CD1c-positive myeloid dendritic cell (primary cell): ENCODE measurements around the gene EFCAB13.
"Not testable (repeated sequence)": the region's sequence is repeated elsewhere in the genome, so short reads cannot be mapped to it uniquely, and the experiment has no call there.

Source experiments
- DNase-seq: peaks from one replicate; pipeline ENCODE4 v3.0.0-alpha.2; 2016; ENCODE audit errors: extremely low spot score

The EFCAB13 gene

DNA sequence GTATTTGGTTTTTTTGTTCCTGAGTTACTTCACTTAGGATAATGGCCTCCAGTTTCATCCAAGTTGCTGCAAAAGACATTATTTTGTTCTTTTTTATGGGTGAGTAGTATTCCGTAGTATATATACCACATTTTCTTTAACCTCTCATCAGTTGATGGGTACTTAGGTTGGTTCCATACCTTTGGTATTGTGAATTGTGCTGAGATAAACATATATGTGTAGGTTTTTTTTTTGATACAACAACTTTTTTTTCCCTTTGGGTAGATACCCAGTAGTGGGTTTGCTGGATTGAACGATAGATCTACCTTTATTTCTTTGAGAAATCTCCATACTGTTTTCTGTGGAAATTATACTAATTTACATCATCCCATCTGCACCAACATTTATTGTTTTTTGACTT, 6.8 kb downstream of the EFCAB13 start:
- DNase-seq = no peak

GRCh38 chr17:47332287-47332686, 8.5 kb downstream of the EFCAB13 start:
- DNase-seq = no peak

GRCh38 chr17:47335101-47335936, 11.6 kb downstream of the EFCAB13 start:
- DNase-seq = no peak

GRCh38 chr17:47338026-47338425, 14.3 kb downstream of the EFCAB13 start:
- DNase-seq = no peak

- DNase-seq = no peak
These were observed 29.1 kb downstream of the EFCAB13 start for GRCh38 chr17:47352848-47353247.

DNA sequence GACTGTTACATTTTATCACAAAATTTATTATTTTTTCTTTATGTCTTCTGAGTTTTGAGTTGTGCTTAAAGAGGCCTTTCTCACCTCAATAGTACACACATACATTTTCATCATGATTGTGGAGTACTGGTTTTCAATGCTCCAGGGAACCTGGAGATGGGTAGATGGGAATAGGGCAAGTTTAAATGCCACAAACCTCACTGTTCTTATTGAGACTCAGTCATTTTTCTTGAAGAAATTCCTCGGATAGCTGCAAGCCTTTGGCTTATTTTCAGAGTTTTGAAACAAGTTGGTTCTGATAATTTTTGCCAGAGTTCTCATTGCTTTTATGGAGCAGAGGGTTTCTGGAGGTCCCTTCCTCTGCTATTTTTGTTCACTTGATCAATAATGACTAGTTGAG, 34.9 kb downstream of the EFCAB13 start:
- no peak for DNase-seq

DNA sequence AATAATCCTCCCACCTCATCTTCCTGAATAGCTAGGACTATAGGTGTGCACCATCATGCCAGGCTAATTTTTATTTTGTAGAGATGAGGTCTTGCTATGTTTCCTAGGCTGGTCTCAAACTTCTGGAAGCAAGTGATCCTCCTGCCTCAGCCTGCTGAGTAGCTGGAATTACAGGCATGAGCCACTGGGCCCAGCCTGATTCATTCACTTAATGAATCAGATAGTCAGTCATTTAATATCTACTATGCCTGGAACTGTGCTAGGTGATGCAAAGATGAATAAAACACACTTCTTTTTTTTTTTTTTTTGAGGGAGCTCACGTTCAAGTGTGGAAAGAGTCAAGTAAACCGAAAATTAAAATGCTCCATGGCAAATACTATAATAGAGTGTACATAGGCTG, 39.4 kb downstream of the EFCAB13 start:
- no peak for DNase-seq

DNA sequence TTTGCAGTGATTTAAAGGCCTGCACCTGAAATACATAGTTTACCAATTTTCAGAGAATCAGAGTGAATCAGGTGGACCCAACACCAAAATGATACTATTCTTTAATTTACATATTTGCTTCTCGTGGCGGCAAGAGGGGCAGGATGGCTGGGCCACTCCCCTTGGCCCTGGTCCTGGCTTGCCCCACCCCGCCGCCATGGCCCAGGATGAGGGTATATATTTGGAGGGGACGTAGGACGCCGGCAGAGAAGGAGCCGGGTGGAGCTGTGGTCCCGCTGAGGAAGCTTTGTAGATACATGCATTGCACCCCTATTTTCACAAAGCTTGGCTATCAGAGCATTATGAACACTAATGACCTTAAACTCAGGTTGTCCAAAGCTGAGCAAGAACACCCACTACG, 43.5 kb downstream of the EFCAB13 start:
- DNase-seq = no peak

DNA sequence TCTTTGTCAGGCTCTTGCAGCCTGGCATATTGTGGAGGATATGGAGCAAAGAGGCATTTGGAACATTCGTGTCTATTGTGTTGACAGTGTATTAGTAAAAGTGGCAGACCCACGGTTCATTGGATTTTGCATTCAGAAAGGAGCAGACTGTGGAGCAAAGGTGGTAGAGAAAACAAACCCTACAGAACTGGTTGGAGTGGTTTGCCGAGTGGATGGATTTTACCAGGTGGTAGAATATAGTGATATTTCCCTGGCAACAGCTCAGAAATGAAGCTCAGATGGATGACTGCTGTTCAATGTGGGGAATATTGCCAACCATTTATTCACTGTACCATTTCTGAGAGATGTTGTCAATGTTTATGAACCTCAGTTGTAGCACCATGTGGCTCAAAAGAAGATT, 44.5 kb downstream of the EFCAB13 start:
- no peak for DNase-seq

DNA sequence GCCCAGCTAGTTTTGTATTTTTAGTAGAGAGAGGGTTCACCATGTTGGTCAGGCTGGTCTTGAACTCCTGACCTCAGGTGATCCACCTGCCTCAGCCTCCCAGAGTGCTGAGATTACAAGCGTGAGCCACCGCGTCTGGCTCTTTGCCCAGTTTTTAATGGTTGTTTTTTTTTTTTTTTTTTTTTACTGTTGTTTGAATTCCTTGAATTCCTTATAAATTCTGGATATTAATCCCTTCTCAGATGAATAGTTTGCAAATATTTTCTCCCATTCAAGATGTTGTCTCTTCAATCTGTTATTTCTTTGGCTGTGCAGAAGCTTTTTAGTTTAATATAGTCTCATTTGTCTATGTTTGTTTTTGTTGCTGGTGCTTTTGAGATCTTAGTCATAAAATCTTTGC, 47.1 kb downstream of the EFCAB13 start:
- not testable (repeated sequence) for DNase-seq

DNA sequence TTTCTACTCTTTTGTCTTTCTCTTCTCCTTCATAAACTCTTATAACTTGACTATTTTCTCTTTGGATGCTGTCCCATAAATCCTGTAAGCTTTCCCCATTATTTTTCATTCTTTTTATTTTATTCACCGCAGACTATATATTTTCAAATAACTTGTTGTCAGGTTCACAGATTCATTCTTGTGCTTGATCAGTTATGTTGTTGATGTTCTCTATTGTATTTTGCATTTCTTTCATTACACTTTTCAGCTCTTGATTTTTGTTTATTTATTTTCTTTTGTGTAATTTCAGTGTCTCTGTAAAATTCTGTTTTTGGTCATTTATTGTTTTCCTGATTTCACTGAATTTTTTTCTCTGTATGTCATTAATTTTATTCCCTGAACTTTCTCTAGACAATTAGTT, 49.2 kb downstream of the EFCAB13 start:
- no peak for DNase-seq

- DNase-seq = no peak
These were observed 52.5 kb downstream of the EFCAB13 start for GRCh38 chr17:47376247-47376646.

GRCh38 chr17:47388825-47389224, 65.1 kb downstream of the EFCAB13 start:
- no peak for DNase-seq

DNA sequence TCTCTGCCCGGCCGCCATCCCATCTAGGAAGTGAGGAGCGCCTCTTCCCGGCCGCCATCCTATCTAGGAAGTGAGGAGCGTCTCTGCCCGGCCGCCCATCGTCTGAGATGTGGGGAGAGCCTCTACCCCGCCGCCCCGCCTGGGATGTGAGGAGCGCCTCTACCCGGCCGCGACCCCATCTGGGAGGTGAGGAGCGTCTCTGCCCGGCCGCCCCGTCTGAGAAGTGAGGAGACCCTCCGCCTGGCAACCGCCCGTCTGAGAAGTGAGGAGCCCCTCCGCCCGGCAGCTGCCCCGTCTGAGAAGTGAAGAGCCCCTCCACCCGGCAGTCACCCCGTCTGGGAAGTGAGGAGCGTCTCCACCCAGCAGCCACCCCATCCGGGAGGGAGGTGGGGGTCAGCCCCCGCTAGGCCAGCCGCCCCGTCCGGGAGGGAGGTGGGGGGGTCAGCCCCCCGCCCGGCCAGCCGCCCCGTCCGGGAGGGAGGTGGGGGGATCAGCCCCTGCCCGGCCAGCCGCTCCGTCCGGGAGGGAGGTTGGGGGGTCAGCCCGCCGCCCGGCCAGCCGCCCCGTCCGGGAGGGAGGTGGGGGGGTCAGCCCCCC, 73.9 kb downstream of the EFCAB13 start:
- DNase-seq = not testable (repeated sequence)

- DNase-seq = no peak
These were observed 76.6 kb downstream of the EFCAB13 start for GRCh38 chr17:47400333-47400732.

DNA sequence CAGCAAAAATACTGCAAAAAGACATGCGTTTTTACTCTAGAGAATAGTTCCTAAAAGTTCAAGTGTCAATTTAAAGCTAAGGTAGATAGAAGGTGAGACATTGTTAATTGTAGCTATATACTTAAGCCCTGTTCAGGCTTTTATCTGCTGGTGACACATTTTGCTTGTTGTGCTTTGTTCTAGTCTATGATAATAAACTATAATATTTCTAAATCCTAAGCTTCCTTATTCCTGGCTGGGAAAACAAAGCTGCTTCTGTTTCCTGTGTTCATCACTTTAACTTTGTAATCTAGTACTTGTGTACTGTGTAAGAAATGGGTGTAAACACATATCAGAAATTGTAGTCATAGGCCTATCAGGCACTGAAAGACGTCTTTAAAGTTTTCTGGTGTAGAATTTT, 77.3 kb downstream of the EFCAB13 start:
- DNase-seq = no peak

DNA sequence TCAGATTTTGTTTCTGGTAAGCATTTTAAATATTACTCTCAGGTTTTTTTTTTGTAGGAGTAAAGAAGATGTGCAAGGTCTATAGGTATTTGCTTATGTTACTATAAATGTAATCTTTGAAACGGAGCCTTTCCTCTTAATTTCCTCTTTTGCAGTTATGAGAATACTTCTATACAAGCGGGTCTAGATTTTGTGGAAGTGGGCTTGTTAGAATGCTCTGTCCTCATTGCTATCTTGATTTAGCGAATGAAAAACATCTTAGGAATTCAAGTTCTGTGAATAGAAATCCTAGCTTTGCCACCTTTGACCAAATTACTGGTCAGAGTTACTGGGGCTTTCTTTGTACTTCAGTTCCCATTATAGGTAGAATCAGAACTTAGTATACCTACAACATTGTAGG, 80.3 kb downstream of the EFCAB13 start:
- DNase-seq = no peak

DNA sequence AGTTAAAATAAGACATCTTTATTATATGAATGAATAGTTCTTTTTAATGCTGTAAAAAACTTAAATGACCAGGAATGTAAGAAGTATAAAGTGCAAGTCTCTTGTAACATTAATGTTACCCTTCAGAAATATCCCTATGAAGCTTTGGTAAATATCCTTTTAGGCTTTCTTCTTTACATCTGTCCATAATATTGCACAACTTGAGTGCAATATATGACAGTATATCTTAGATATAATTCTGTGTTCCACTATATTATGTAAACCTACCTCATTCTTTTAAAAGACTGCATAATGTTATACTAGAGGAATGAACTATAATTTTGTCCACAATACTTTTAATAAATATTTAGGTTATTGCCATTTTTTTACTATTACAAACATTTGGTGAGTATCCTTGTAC, 81.1 kb downstream of the EFCAB13 start:
- DNase-seq = no peak

GRCh38 chr17:47413872-47414271, 90.1 kb downstream of the EFCAB13 start:
- DNase-seq = no peak

GRCh38 chr17:47414612-47415011, 90.9 kb downstream of the EFCAB13 start:
- DNase-seq = no peak

DNA sequence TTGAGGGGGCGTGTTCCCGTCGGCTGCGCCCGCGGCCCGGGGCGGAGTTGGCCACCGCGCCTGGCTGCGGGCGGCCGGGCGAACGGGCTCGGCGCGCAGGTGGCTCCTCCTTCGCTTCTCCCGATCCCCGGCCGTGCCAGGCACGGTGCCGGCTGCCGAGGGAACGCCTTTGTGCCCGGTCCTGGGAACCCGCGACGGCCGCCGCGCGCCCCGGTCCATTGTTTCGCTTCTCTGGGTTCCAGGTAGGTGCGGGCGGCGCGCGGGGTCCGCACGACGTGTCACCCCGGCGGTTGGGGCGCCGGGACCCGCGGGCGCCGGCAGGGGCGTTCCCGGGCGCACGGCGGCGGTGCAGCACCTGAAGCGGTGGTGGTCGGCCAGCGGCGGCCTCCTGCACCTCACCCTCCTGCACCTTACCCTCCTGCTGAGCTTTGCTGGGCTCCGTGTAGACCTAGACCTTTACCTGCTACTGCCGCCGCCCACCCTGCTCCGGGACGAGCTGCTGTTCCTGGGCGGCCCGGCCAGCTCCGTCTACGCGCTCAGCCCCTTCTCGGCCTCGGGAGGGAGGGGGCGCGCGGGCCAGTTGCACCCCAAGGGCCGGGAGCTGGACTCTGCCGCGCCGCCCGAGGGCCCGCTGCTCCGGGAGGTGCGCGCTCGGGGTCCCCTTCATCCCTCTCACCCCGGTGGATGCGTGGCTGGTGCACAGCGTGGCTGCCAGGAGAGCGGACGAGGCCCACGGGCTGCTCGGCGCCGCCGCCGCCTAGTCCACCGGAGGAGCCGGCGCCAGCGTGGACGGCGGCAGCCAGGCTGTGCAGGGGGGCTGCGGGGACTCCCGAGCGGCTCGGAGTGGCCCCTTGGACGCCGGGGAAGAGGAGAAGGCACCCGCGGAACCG, 99.9 kb downstream of the EFCAB13 start:
- no peak for DNase-seq

- not testable (repeated sequence) for DNase-seq
These were observed 101.5 kb downstream of the EFCAB13 start for GRCh38 chr17:47425233-47425632.
